GM12878 (cell line): ENCODE results near the gene ROBO4. TPM values are rescaled to one million over a fixed set of nuclear protein-coding genes. Genes with fewer than 3 reads are reported as not detected.

Experiments
- ATAC-seq: fragments of 200-7000 bp; cut with Tn5 transposase; 3 replicates; pipeline ENCODE4 v1.9.1; 2020; ENCODE audit warnings: mild to moderate bottlenecking, moderate library complexity
- BruUV-seq: library from RNA; stranded (reverse); fragments of 400-500 nt; replicated peaks from 2 replicates; lab custom pipeline; 2021; lab: Mats Ljungman, UMichigan
- CTCF ChIA-PET: fragments of 300-600 bp; sonication (Branson Sonifier 250); formaldehyde crosslinking; extraction: SDS; loops from one replicate; lab custom pipeline; 2021; ENCODE audit warnings: inconsistent platforms; lab: Yijun Ruan, JAX
- POLR2A ChIA-PET: fragments of 350-600 bp; formaldehyde crosslinking; extraction: SDS; loops from one replicate; lab custom pipeline; 2021; ENCODE audit warnings: inconsistent platforms; lab: Charles Lee
- RAD21 ChIA-PET: fragments of 300-600 bp; sonication (Branson Sonifier 250); formaldehyde crosslinking; loops from one replicate; lab custom pipeline; 2023; ENCODE audit warnings: antibody characterized with exemption; ENCODE audit not compliant: unreplicated experiment; lab: Charles Lee
- SMC1A ChIA-PET: fragments of 300-600 bp; sonication (Branson Sonifier 250); formaldehyde crosslinking; loops from one replicate; lab custom pipeline; 2023; ENCODE audit not compliant: unreplicated experiment, uncharacterized antibody; lab: Charles Lee
- DNase-seq: peaks from one replicate; pipeline ENCODE4 v3.0.0-alpha.2; 2011; ENCODE audit warnings: low read depth, low spot score
- FAIRE-seq: peaks from 3 replicates; lab custom pipeline; 2011; peaks lifted over from hg19 to GRCh38; lab: Jason Lieb, UNC
- H2AFZ ChIP-seq: 2 replicates; pipeline ENCODE4 v1.6.0; 2011; ENCODE audit warnings: low read depth, low read length, control low read depth; ENCODE audit not compliant: control insufficient read depth
- H3K27ac ChIP-seq: 2 replicates; pipeline ENCODE4 v1.5.1; 2011; ENCODE audit warnings: control low read depth; ENCODE audit not compliant: control insufficient read depth, insufficient read depth
- H3K27me3 ChIP-seq, 2 experiments: replicated peaks in 1 of 2; 2 replicates each; pipeline versions ENCODE4 v1.6.0 to v1.6.1; 2011; ENCODE audit warnings: low read length in 1 of 2; ENCODE audit not compliant: control insufficient read depth in 2 of 2, insufficient read depth in 2 of 2
- H3K36me3 ChIP-seq, 2 experiments: 2 replicates each; pipeline ENCODE4 v1.5.1; 2011; ENCODE audit warnings: low read length in 1 of 2; ENCODE audit not compliant: control insufficient read depth in 2 of 2, insufficient read depth in 2 of 2
- H3K4me1 ChIP-seq: 2 replicates; pipeline ENCODE4 v1.6.1; 2011; ENCODE audit warnings: mild to moderate bottlenecking, low read length, moderate library complexity, mixed read lengths; ENCODE audit not compliant: control insufficient read depth, insufficient read depth
- H3K4me2 ChIP-seq: 2 replicates; pipeline ENCODE4 v1.6.0; 2011; ENCODE audit warnings: control low read depth; ENCODE audit not compliant: control insufficient read depth, insufficient read depth
- H3K4me3 ChIP-seq: fragments of 200-600 bp; sonication (generic); 2 replicates; pipeline ENCODE4 v1.5.1; 2016
- H3K79me2 ChIP-seq: 2 replicates; pipeline ENCODE4 v1.6.0; 2011; ENCODE audit warnings: low read length; ENCODE audit not compliant: control insufficient read depth, insufficient read depth
- H3K9ac ChIP-seq: 2 replicates; pipeline ENCODE4 v1.8.0; 2011; ENCODE audit warnings: low read length, control low read depth, mixed read lengths; ENCODE audit not compliant: control insufficient read depth, insufficient read depth
- H3K9me3 ChIP-seq: replicated peaks from 3 replicates; pipeline ENCODE4 v1.5.1; 2011; ENCODE audit warnings: mild to moderate bottlenecking, low read length; ENCODE audit not compliant: control insufficient read depth, insufficient read depth
- H4K20me1 ChIP-seq: 2 replicates; pipeline ENCODE4 v1.6.0; 2011; ENCODE audit not compliant: control insufficient read depth, insufficient read depth
- GATAD2B ChIP-seq: fragments of 450-650 bp; conservative IDR thresholded peaks from 2 replicates; pipeline ENCODE4 v1.6.1; 2017; ENCODE audit warnings: low read depth, mild to moderate bottlenecking, moderate library complexity
- HDGF ChIP-seq: fragments of 450-650 bp; IDR thresholded peaks from 2 replicates; pipeline ENCODE4 v1.6.1; 2016; ENCODE audit warnings: antibody characterized with exemption
- MTA2 ChIP-seq: fragments of 450-650 bp; IDR thresholded peaks from 2 replicates; pipeline ENCODE4 v1.6.1; 2016; ENCODE audit warnings: low read depth, mild to moderate bottlenecking, moderate library complexity
- NR2F1 ChIP-seq: fragments of 450-650 bp; conservative IDR thresholded peaks from 2 replicates; pipeline ENCODE4 v1.6.1; 2017; ENCODE audit warnings: mild to moderate bottlenecking
- RB1 ChIP-seq: fragments of 450-650 bp; formaldehyde crosslinking; IDR thresholded peaks from 2 replicates; pipeline ENCODE4 v1.6.1; 2017; ENCODE audit warnings: mild to moderate bottlenecking, borderline replicate concordance
- SMARCA5 ChIP-seq: fragments of 450-650 bp; IDR thresholded peaks from 2 replicates; pipeline ENCODE4 v1.6.1; 2017; ENCODE audit warnings: mild to moderate bottlenecking
- ZNF207 ChIP-seq: fragments of 450-650 bp; IDR thresholded peaks from 2 replicates; pipeline ENCODE4 v1.6.1; 2014; ENCODE audit warnings: antibody characterized with exemption, mild to moderate bottlenecking, borderline replicate concordance
- WGBS: methylation state at CpG from one replicate; pipeline ENCODE4 v1.1.6; 2016; ENCODE audit warnings: low lambda C conversion rate; ENCODE audit not compliant: insufficient replicate concordance, insufficient coverage; ENCODE audit errors: missing lambda C conversion rate; 5-methylcytosine and 5-hydroxymethylcytosine counted together
- in situ Hi-C: fragments of 300-500 bp; cut with MboI; formaldehyde crosslinking; loops from 9 replicates; pipeline ENCODE4 v1.14.3; 2018; ENCODE audit warnings: mixed read lengths
- intact Hi-C: fragments of 100-400 bp; cut with micrococcal nuclease; formaldehyde crosslinking; loops from one replicate; pipeline ENCODE4 v1.14.2; 2022; ENCODE audit not compliant: unreplicated experiment
- polyA plus RNA-seq, 11 experiments: library from polyadenylated mRNA; depleted of rRNA in 4 of 11; unstranded in 6 of 11; stranded (reverse) in 5 of 11; fragments of >200 nt; fragmentation: Nextera tagmentation in 4 of 11; fragmentation: Illumina TruSeq in 1 of 11; extraction: Ambion mirVana in 4 of 11; extraction: Trizol in 1 of 11; gene quantifications; 1 replicate in 1 of 11; 2 replicates in 10 of 11; pipeline versions ENCODE4 v1.2.1 to v1.2.3, GENCODE V29; 2011 to 2016; ENCODE audit warnings: inconsistent platforms in 2 of 11, missing spikeins in 2 of 11, low read depth in 1 of 11
- total RNA-seq, 4 experiments: library from RNA; depleted of rRNA in 3 of 4; stranded (reverse); fragments of >200 nt in 3 of 4; fragmentation: Illumina TruSeq in 1 of 4; extraction: Trizol in 1 of 4; gene quantifications; 2 replicates each; pipeline versions ENCODE4 v1.2.1 to v1.2.3, GENCODE V29; 2013 to 2021
- TF ChIP-seq, protein P1 (sequence below): IDR thresholded peaks from 2 replicates; pipeline ENCODE4 v1.6.1; 2012; ENCODE audit warnings: mild to moderate bottlenecking, low read depth, low read length
- TF ChIP-seq, protein P2 (sequence below): IDR thresholded peaks from 2 replicates; pipeline ENCODE4 v1.6.1; 2012; ENCODE audit warnings: low read depth, low read length, improper control_type of control experiment

The ROBO4 gene
- total and polyA plus RNA-seq, 10 of the 15 experiments (the other 5 are each of a cell fraction or from before 2014, with no cell fraction given) = not detected

DNA sequence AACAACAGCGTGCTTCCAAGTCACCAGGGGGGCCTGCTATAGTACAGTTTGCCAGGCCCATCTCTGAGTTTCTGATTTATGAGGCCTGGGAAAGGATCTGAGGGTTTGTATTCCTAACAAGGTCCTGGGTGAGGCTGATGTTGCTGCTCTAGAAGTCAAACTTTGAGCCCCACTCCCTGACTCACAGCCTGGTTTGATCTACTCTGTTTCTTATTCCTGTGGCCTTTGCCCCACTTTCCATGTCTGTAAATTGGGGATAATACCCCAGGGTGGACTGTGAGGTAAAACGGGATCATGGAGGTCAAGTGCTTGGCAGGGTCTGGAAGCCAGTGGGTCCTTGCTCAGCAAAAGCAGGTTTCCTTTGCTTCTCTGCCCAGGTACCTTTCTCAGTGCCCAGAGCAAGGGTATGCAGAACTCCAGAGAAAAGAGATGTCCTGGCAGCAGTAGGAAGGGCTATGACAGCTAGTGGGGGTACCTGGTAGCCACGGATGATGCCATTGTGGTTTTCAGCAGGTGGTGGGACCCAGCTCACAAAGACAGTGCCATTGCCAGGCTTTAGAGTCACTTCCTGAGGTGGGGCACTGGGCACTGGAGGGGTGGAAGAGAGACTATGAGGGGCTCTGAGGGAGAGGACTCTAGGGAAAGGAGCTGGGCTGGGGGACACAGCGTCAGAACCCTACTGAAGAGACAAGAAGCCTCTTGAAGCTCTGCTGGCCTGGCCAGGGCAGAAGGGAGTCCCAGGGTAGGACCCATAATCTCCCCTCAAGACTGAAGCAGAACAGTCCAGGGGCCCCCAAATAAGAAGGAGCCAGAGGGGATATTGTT lies 2.8 kb downstream of the ROBO4 start:
- Histone ChIP-seq H3K27me3 (peaks cover 0 to 3% of the 10 kb centered on the region in 2 experiments; a peak in 2 of 4 replicates), H3K4me2 (no peak overlapping the region), H4K20me1 (no peaks in the 10 kb centered on the region), H3K9me3 (no peaks in the 10 kb centered on the region), H3K27ac (no peak overlapping the region), H3K4me1 (no peaks in the 10 kb centered on the region), H3K36me3 (no peaks in the 10 kb centered on the region), H3K9ac (no peak overlapping the region), H3K79me2 (no peaks in the 10 kb centered on the region), H2AFZ (no peak overlapping the region), H3K4me3 (no peak overlapping the region)
- CTCF ChIA-PET = no interaction called here
- no peak for FAIRE-seq
- DNase-seq = no peak
- 4% methylated on average over 4 of the region's 4 CpGs for WGBS
- RAD21 ChIA-PET = no interaction called here
- TF ChIP-seq, protein P1, sequence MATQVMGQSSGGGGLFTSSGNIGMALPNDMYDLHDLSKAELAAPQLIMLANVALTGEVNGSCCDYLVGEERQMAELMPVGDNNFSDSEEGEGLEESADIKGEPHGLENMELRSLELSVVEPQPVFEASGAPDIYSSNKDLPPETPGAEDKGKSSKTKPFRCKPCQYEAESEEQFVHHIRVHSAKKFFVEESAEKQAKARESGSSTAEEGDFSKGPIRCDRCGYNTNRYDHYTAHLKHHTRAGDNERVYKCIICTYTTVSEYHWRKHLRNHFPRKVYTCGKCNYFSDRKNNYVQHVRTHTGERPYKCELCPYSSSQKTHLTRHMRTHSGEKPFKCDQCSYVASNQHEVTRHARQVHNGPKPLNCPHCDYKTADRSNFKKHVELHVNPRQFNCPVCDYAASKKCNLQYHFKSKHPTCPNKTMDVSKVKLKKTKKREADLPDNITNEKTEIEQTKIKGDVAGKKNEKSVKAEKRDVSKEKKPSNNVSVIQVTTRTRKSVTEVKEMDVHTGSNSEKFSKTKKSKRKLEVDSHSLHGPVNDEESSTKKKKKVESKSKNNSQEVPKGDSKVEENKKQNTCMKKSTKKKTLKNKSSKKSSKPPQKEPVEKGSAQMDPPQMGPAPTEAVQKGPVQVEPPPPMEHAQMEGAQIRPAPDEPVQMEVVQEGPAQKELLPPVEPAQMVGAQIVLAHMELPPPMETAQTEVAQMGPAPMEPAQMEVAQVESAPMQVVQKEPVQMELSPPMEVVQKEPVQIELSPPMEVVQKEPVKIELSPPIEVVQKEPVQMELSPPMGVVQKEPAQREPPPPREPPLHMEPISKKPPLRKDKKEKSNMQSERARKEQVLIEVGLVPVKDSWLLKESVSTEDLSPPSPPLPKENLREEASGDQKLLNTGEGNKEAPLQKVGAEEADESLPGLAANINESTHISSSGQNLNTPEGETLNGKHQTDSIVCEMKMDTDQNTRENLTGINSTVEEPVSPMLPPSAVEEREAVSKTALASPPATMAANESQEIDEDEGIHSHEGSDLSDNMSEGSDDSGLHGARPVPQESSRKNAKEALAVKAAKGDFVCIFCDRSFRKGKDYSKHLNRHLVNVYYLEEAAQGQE = no peak
- TF ChIP-seq HDGF (no peak), GATAD2B (no peak), RB1 (no peak), ZNF207 (no peak), SMARCA5 (no peak), MTA2 (no peak), NR2F1 (no peak)
- TF ChIP-seq, protein P2, sequence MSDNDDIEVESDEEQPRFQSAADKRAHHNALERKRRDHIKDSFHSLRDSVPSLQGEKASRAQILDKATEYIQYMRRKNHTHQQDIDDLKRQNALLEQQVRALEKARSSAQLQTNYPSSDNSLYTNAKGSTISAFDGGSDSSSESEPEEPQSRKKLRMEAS = no peak
- SMC1A ChIA-PET = interaction anchor here (0.6 kb wide), 1 partner anchor 283 kb away, joined by 3 read pairs; no protein-coding TSS in a partner anchor
- in situ Hi-C loops = no loop called here
- no peak for ATAC-seq
- intact Hi-C loops = no loop called here
- POLR2A ChIA-PET = no interaction called here
- no TSS peak for BruUV-seq
